ENCODE results near the gene EML6.
"Not testable (repeated sequence)": the region's sequence is repeated elsewhere in the genome, so short reads cannot be mapped to it uniquely, and the experiment has no call there.

Gene EML6

DNA sequence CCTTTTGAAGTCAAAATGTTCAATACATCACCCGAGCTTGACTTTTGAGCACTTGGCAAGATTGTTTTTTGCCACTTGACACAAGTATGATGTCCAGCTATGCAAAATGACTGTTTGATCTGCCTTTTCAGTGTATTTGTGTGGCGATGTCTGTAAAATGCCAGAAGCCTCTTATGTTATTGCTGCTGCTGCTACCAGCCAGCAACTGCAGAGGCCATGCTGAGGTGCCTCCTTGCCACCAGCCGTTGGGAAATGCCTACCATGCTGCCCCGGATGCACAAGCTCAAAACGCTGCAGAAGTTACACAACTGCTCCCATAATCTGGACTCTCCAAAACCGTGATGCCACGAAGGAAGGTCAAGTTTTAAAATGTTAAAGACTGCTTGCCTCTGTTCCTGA is 246.5 kb downstream of the EML6 start:
- no peak for DNase-seq

DNA sequence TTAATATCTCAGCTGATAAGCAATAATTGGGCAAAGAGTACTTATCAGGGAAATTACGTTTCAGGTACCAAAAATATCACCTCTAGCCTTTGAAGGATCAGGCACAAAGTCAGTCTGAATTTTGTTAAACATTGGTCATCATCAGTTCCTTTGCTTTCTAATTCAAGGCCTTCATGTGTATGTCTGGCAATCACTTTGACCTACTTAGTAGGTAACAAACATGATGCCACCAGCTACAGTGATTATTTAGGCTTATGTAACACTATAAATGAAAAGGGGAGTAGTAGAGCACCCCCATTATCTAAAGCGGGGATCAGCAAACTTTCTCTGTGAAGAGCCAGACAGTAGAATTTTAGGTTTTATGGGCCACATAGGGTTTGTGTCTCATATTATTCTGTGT is 251.7 kb downstream of the EML6 start:
- no peak for DNase-seq

DNA sequence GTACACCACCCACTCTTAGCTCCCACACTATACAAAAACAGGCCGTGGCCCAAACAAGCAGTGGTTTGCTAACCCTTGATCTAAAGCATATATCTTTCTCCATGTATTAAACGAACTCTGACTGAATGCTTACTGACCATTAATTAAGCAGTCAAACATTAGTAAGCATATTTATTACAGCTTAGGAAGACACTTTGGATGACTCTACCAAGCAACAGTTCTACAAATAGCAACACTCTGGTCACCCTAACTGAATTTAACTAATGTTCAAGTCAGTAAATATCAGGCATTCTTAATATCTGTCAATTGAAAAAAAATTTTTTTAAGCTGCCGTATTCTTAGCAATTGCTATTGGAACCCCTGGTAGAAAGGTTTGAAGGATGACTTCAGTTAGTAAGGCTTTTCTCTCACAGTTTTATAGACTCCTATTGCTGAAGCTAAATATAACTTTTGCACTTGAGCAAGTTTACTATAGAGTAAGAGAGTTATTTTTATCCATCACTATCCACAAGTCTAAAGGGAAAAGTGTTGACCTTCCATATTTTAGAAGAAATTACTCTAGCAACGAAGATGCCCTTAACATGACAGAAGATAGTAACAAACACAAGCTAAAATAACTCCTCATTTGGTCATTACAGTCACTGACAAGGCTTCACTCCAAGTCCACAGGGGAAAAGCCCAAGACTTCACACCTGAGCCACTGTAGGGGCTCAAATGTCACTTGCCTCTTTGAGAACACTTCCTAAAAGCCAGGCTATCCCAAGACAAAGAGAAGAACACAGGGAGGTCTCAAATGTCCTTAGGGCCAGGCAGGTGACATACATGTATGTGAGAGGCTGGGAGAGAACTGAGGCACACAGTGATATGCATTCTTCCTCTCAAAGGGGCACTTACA is 252.4 kb downstream of the EML6 start:
- no peak for DNase-seq

DNA sequence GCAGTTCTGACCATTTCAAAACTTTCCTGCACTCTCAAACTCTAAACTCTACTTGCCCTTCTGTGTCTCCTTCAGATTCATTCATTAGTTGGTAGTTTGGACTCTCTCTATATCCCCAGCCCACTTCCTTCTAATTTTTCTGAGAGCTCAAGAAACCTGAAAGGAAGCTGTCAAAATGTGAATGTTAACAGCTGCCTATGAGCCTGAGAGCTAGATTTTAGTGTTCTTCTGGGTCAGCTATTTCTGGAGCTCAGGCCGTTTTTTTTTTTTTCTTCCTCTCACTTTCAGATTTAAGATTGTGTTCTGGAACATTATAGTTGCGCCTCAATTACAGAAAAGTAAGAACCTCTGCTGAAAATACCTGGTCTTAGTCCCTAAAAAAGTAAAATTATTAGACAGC is 253.7 kb downstream of the EML6 start:
- no peak for DNase-seq

DNA sequence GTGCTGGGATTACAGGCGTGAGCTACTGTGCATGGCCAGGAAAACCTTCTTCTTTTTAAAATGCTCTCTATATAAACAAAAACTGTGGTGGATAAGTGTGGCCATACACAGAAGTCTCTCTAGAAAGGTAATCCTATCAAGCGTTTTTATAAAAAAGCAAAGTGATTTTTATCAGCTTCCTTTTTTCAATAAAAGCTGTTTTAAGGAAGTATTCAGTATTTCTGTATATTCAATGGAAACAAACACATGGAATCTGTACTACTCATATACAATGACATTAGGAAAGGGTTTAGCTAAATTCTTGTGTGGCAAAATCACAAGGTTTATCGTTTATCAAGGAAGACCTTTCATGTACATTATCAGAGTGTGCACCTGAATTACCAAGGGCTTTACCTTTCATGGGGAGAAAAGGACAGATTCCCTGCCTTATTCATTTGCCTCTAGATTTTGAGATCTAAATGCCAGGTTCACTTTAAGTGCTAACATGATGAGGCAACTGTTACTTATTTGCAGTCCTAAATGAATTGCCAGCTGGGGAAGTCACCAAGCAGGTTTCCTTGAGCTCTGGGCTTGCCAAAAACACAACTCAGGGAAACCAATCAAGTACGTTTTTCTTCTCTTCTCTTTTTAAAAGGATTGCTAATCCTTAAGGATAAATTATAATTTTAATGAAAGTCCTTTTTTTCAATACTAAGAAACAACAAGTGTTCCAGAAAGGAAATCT is 256.0 kb downstream of the EML6 start:
- DNase-seq: no peak

DNA sequence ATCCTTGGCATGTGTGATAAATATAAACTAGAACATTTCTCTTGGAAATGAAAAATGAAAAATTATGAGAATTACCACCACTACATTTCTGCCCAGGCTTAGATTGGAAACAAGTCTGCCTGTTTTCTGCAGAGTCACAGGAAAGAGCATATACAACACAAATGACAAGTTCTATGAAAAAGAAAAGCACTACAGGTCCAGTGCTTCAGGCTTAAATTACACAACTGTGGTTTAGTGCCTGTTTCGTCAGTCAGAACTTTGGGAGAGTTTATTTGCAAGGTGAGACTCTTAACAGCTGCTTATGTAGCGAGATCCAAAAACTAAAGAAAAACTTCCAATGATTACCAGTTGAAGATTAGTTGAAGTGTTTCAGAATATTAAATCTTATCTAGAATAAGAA is 257.9 kb downstream of the EML6 start:
- DNase-seq: no peak

DNA sequence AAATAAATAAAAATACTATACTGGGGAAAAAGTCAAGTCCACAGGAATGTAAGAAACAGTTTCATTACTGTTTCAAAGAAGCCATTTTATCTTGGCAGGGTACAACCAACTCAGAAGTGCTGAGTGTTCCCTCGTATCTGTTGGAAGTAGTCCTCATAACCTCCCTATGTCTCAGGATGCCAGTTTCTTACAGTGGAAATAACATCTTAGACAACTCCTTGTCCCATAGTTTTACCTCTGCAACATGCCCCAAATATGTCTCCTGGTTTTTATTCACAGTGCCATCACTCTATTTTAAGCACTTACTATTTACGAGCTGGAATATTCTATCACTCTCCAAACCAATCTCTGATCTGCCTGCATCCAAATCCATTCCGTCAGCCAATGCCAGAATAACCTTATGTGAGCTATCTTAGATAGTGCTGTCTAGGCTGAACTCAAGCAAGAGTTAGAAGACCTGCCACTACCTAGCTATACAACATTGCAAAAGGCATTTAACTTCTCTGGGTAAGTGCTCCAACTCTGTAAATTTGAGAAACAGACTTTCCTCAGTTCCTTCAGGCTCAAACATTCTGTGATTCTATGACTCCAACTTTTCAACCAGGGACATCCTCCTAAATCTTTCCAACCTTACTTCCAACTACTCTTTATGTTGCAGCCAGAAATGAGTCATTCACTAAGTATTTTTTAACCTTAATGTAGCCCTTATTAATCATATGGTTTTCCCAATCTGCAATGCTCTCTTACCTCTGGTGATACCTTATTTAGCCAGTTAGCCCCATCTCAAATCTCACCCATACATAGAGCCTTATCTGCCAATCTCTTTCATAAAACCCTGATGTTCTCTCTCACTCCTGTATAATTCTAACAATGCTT is 260.1 kb downstream of the EML6 start:
- no peak for DNase-seq

DNA sequence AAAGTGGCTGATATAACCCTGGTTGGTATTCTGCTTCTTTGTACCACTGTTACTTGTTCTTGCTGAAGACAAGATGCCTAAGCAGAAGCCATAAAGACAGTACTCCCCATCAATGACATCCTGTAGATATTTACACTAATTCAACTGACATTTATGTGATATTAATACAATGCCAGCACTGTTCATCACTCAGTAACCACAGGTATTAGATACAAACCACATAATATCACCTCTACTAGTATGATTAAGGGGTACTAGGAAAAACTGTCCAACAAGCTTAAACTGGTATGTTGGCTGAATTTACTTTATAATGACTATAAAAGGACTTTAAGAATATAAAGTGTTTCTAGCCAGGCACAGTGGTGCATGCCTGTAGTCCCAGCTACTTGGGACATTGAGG is 261.0 kb downstream of the EML6 start:
- no peak for DNase-seq

DNA sequence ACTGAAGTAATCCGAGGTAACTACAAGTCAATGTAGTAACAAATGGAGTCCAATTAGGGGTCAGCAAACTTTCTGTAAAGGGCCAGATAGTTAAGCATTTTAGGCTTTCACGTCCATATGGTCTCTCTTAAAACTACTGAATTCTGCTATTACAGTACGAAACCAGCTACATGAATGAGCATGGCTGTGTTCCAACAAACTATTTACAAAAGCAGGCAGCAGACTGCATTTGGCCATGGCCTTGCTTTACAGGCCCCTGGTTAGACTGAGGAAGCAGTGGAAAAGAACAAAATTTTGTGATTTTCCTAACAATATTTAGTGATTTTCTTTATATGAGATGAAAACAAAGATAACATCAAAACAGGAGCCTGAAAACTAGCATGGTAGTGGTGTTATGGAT is 262.8 kb downstream of the EML6 start:
- no peak for DNase-seq

DNA sequence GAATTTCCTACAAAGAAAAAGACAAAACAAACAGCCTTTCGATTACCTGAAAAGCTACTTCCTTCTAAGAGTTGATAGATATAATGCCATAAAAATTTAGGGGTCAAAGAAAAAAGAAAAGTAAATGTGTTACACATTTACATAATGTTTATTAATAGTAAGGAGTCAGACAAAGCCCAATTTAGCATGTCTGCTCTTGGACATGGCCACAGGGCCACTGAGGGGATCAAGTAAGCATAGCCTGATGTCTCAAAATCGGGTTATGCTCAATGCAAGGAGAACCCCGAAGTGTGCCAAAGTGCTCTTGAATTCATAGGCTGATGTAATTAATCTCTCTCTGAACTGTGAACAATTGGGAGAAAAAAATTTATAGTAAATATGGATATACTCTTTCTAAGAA is 265.1 kb downstream of the EML6 start:
- no peak for DNase-seq

DNA sequence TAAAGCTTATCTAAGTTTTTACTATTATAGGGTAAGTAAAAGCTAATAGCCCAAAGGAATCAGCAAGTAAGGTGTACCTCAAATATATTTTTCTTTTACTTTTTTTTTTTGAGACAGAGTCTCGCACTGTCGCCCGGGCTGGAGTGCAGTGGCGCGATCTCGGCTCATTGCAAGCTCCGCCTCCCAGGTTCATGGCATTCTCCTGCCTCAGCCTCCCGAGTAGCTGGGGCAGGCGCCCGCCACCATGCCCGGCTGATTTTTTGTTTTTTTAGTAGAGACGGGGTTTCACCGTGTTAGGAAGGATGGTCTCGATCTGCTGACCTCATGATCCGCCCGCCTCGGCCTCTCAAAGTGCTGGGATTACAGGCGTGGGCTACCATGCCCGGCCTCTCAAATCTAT is 267.2 kb downstream of the EML6 start:
- DNase-seq: not testable (repeated sequence)

DNA sequence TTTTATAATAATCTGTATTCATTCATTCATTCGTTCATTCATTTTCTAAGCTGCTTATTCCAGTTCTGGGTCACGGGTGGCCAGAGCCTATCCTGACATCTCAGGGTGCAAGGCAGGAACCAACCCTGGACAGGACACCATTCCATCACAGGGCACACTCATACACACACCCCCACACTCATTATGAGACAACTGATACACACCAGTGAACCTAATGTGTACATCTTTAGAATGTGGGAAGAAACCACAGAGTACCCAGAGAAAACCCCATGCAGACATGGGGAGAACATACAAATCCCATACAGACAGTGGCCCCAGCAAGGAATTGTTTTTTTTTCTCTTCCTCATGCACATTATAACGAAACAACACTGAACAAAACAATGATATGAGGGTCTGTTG is 272.1 kb downstream of the EML6 start:
- DNase-seq: no peak

DNA sequence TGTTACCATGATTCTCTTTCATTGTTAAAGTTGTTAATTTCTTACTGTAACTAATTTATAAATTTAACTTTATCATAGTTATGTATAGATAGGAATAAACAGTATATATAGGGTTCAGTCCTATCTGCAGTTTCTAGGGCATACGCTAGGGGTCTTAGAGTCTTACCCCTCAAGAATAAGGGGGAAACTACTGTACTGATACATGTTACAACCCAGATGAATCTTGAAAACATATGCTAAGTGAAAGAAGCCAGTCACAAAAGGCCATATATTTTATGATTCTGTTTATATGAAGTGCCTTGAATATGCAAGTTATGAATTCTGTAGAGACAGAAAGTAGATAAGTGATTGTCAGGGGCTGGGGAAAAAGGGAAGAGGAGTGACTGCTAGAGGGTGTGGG is 274.4 kb downstream of the EML6 start:
- DNase-seq: no peak

DNA sequence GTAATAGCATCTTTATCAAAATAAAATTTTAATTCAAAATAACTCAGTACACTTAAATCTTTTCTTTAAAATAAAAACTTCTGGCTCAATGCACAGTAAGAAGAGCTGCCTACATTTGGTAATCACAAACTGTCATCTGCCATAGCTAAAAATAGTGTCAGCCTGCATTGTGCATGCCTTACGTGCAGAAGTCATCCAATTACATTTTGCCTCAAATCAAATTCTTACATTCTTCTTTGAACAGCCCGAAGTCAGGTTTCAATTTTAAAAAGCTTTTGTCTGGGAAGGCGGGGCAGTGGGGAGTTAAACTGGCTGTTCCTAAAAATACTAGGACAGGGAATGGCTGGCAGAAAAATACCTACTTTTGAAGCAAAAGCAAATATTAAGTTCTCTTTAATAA is 275.7 kb downstream of the EML6 start:
- DNase-seq: no peak

DNA sequence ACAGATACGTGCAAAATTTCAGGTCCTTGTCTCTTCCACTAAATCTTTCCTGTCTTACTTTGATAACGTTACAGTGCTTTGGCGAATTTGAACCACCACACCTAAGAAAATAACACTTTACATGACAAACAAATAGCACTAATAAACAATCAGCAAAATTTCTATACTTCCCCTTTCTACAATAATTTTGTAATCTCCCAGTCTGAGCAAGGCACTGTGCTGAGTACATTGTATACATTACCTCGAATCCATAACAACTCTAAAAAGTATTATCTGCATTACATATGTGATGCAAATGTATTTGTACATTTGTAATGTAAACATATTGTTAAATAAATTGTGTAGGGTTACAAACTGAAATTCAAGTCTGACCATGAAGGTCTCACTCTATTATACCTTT is 276.9 kb downstream of the EML6 start:
- DNase-seq: no peak

DNA sequence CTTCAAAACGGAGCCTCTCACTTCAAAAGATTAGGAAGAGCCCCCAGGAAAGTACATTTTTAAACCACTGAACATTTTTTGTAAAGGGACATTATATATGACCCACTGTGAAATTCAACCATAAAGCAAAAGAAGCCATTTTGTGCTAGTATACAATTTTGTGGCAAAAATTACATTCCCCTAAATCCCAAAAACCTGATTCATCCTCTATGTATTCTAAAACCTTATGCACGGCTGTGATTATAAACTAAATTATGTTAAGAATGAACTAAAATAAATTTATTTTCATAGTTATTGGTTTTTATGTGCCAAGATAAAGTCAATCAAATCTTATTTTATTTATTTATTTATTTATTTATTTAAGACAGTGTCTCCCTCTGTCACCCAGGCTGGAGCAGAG is 278.3 kb downstream of the EML6 start:
- DNase-seq: no peak

DNA sequence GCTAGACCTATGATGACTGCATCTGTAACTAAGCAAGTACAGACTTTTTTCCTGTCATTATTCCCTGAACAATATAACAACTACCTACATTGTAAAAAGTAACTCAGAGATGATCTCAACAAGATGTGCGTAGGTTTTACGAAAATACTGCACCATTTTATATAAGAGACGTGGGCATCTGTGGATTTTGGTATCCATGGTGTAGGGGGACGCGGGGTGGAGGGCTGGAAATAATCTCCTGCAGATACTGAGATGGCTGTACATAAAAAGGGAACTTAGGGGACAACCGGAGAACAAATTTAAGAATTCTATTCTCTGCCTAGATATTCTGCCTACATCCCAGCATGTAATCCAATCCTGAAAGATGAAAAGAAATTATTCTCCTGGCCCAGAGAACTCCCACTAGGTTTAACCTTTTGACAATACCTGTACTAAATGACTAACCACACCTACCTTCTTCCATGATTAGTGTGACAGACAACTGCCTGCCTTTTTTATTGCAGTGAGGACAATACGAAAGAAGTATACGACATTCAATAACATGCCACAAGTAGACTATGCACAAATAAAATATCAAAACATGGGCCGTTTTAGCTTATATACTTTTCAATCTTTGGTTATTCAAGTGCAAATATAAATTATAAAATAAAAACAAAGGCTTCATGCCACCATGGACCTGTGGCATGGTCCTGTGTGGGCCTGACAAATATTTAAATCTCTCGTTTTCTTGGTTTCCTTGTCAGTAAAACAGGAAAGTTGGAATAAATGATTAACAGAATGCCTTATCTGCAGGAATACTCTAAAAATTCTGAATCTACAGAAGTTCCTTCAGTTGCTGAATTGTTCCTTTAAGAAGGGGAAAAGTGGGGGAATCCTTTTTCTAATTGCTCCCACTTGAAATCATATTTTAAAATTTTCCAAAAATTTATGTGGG is 280.5 kb downstream of the EML6 start:
- DNase-seq: no peak

DNA sequence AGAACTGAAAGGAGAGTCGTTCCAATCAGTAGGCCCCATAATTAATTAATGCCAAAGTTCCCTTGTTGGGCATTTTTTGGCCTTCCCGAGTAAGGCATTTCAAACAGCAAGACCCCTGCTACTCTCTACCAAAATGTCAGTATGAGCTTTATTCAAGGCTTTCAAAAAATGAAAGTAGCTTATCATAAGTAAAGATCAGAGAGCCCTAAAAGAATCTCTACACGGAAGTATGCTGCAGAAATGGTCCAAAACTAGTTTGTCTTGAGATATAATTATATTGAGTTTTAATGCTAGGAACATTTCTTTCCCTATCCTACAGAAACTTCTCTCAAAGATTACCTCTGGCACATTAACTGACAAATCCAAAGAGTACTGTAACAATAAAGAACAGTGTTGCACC is 282.8 kb downstream of the EML6 start:
- no peak for DNase-seq

DNA sequence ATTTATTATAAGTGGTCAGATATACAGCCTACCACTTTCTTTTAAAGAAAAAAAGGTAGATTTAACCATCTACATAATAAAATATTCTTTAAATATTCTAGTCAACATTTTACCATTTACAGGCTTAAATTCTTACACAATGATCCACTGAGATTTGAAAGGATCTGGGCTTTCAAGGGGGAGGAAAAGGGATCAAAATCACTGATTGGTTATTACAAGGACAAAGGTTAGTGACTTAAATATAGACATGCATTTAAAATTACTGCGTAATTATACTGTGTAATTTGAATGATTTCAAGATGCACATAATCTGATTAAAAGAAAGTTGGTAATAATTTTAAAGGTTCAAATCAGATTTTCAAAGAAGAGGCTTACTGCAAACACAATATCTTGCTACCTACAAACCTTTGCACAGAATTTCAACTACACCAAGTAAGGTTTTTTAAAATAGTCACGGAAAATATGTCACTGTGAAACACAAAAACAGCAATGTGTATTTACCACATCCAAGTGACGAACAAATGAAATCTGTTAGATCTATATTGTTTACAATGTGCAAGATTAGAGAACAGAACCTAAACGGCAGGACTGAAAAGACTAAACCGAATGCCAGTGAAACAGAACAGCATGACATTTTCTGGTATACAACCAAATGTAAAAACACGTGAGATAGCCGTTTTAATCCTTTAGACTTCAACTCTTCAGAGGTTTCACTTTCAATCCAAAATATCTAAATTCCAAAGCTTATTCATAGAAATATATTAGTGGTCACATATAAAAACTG is 286.0 kb downstream of the EML6 start:
- no peak for DNase-seq

DNA sequence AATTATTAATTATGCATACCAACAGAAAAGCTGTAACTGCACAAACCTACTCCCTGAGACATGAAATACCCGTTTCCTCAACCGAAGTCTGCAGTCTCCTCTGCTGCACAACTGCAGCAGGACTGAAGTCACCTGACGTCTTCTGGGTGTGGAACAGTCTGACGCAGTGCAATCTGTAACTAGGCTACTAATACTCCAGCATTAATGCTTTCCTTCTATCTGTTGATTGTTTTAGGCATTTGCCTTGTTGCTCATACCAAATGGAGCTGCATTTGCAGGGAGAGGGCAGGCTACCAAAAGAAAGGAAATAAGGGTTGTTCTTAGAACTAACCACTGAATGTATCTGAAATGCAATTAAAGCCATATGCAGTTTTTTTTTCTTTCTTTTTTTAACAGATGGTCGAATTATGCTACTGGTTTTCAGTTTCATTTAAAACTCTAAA is 286.7 kb downstream of the EML6 start:
- peak; percentile 24 for DNase-seq

DNA sequence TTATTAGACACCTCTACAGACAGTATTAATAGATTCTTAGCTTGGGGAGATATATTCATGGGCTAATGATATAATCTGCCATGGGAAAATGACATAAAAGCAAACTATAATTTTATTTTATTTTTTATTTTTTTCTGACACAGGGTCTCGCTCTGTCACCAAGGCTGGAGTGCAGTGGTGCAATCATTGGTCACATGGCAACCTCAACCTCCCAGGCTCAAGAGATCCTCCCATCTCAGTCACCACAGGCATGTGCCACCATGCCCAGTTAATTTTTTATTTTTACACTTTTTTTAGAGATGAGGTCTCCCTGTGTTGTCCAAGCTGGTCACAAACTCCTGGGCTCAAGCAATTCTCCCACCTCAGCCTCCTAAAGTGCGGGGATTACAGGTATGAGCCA is 287.5 kb downstream of the EML6 start:
- DNase-seq: no peak

All from stimulated activated CD4-positive, alpha-beta T cell treated with anti-CD3 and anti-CD28 coated beads, Interleukin-4, amount 100 ng/mL, for 24 hours (primary cell).